ENCODE measurements around the gene AADAT. TPM values are rescaled to one million over a fixed set of nuclear protein-coding genes. Genes with fewer than 3 reads are reported as not detected.

The AADAT gene
- total RNA-seq = 6.1 and 8.9 TPM in 2 replicates

GRCh38 chr4:170089668-170090351 lies at the start of gene AADAT:
AADAT (minus strand) TSS chr4:170089956; CDS start chr4:170089690, 266 bp downstream.

GRCh38 chr4:170026253-170027021 lies 63.3 kb downstream of the AADAT start, which contains the start of gene MFAP3L:
MFAP3L (minus strand) TSS chr4:170026395; CDS start chr4:170005877, 20,518 bp downstream.

Small RNA genes within 50 kb of the gene (small RNA-seq; reads per million reads assigned to genes)
- not detected for gene APOBEC3AP1

Other genes with a start within 250 kb of the AADAT start
- 5.6 and 6.5 TPM in 2 replicates for gene MFAP3L, start 63.6 kb downstream of the AADAT start, total RNA-seq